Neural cell (in vitro differentiated cells): ENCODE data around the gene LOXHD1. TPM values are rescaled to one million over a fixed set of nuclear protein-coding genes. Genes with fewer than 3 reads are reported as not detected.

ENCODE experiments used
- H2AFZ ChIP-seq: fragments of 200-600, 300-800 bp; sonication (generic), shearing (Covaris generic); 2 replicates; pipeline ENCODE4 v1.6.0; 2014; ENCODE audit warnings: low read depth, mild to moderate bottlenecking, antibody characterized with exemption, low read length, moderate library complexity
- H3F3A ChIP-seq: fragments of 200-600 bp; shearing (Covaris generic); 2 replicates; pipeline ENCODE4 v1.6.1; 2016; ENCODE audit warnings: mild to moderate bottlenecking, moderate library complexity, mixed read lengths, antibody characterized with exemption, low read length; ENCODE audit not compliant: insufficient read depth, poor library complexity, severe bottlenecking
- H3K27ac ChIP-seq: fragments of 200-600, 300-800 bp; sonication (generic), shearing (Covaris generic); 2 replicates; pipeline ENCODE4 v1.5.1; 2014; ENCODE audit warnings: mild to moderate bottlenecking, low read length, moderate library complexity
- H3K27me3 ChIP-seq: fragments of 300-800, 200-600 bp; sonication (generic), shearing (Covaris generic); 2 replicates; pipeline ENCODE4 v1.6.0; 2014; ENCODE audit warnings: mild to moderate bottlenecking, low read depth, low read length, moderate library complexity; ENCODE audit not compliant: insufficient read depth
- H3K36me3 ChIP-seq: fragments of 300-800, 200-600 bp; sonication (generic), shearing (Covaris generic); 2 replicates; pipeline ENCODE4 v1.5.1; 2014; ENCODE audit warnings: mild to moderate bottlenecking, antibody characterized with exemption, low read length, moderate library complexity; ENCODE audit not compliant: insufficient read depth
- H3K4me2 ChIP-seq: fragments of 300-800, 200-600 bp; sonication (generic), shearing (Covaris generic); 2 replicates; pipeline ENCODE4 v1.6.0; 2014; ENCODE audit warnings: mild to moderate bottlenecking, low read length
- H3K4me3 ChIP-seq: fragments of 300-800, 200-600 bp; sonication (generic), shearing (Covaris generic); 2 replicates; pipeline ENCODE4 v1.5.1; 2014; ENCODE audit warnings: mild to moderate bottlenecking, low read length, moderate library complexity
- H3K79me2 ChIP-seq: fragments of 200-600 bp; shearing (Covaris generic); replicated peaks from 2 replicates; pipeline ENCODE4 v1.6.0; 2014; ENCODE audit warnings: mild to moderate bottlenecking, low read length, moderate library complexity; ENCODE audit not compliant: insufficient read depth
- H3K9ac ChIP-seq: fragments of 300-800, 200-600 bp; sonication (generic), shearing (Covaris generic); 2 replicates; pipeline ENCODE4 v1.6.1; 2016; ENCODE audit warnings: mild to moderate bottlenecking, low read length, mixed read lengths
- H3K9me2 ChIP-seq: fragments of 200-600 bp; shearing (Covaris generic); 2 replicates; pipeline ENCODE4 v1.6.1; 2016; ENCODE audit warnings: mild to moderate bottlenecking, low read length, mixed read lengths; ENCODE audit not compliant: insufficient read depth
- H3K9me3 ChIP-seq: fragments of 200-600, 300-800 bp; sonication (generic), shearing (Covaris generic); 2 replicates; pipeline ENCODE4 v1.6.1; 2016; ENCODE audit warnings: mild to moderate bottlenecking, mixed run types, low read length, moderate library complexity, mixed read lengths
- H4K20me1 ChIP-seq: fragments of 200-600 bp; shearing (Covaris generic); 2 replicates; pipeline ENCODE4 v1.6.1; 2016; ENCODE audit warnings: mild to moderate bottlenecking, mixed run types; ENCODE audit not compliant: insufficient read depth
- EP300 ChIP-seq: fragments of 450-650 bp; conservative IDR thresholded peaks from 2 replicates; pipeline ENCODE4 v1.6.1; 2014; ENCODE audit warnings: antibody characterized with exemption, mild to moderate bottlenecking, moderate library complexity; ENCODE audit not compliant: poor library complexity, severe bottlenecking
- EZH2 ChIP-seq: fragments of 200-600, 300-800 bp; shearing (Covaris generic), sonication (generic); IDR thresholded peaks from 2 replicates; pipeline ENCODE4 v1.6.1; 2014; ENCODE audit warnings: antibody characterized with exemption, low read length, borderline replicate concordance, mild to moderate bottlenecking; ENCODE audit not compliant: insufficient read depth, poor library complexity, severe bottlenecking
- MXI1 ChIP-seq: fragments of 450-650 bp; conservative IDR thresholded peaks from 2 replicates; pipeline ENCODE4 v1.6.1; 2014; ENCODE audit warnings: antibody characterized with exemption, mild to moderate bottlenecking; ENCODE audit not compliant: poor library complexity, severe bottlenecking
- POLR2AphosphoS5 ChIP-seq: IDR thresholded peaks from 2 replicates; pipeline ENCODE4 v1.6.1; 2012
- RAD21 ChIP-seq: fragments of 450-650 bp; conservative IDR thresholded peaks from 2 replicates; pipeline ENCODE4 v1.6.1; 2014; ENCODE audit warnings: antibody characterized with exemption, mild to moderate bottlenecking, moderate library complexity
- SMC3 ChIP-seq: fragments of 450-650 bp; conservative IDR thresholded peaks from 2 replicates; pipeline ENCODE4 v1.6.1; 2014; ENCODE audit warnings: antibody characterized with exemption, mild to moderate bottlenecking, moderate library complexity; ENCODE audit not compliant: poor library complexity
- TAF1 ChIP-seq: IDR thresholded peaks from 2 replicates; pipeline ENCODE4 v1.6.1; 2012; ENCODE audit warnings: low read depth
- polyA plus RNA-seq: library from polyadenylated mRNA; depleted of rRNA; stranded (reverse); fragments of >200 nt; gene quantifications from 2 replicates; pipeline ENCODE4 v1.2.3, GENCODE V29; 2014
- TF ChIP-seq, protein P1 (sequence below): IDR thresholded peaks from 2 replicates; pipeline ENCODE4 v1.6.1; 2012; ENCODE audit warnings: borderline replicate concordance
- TF ChIP-seq, protein P2 (sequence below): fragments of 450-650 bp; IDR thresholded peaks from 2 replicates; pipeline ENCODE4 v1.5.1; 2014; ENCODE audit warnings: antibody characterized with exemption, mild to moderate bottlenecking, moderate library complexity; ENCODE audit not compliant: poor library complexity, severe bottlenecking

Gene LOXHD1
- polyA plus RNA-seq, 1 donor from 2014 or later, result not detected

DNA sequence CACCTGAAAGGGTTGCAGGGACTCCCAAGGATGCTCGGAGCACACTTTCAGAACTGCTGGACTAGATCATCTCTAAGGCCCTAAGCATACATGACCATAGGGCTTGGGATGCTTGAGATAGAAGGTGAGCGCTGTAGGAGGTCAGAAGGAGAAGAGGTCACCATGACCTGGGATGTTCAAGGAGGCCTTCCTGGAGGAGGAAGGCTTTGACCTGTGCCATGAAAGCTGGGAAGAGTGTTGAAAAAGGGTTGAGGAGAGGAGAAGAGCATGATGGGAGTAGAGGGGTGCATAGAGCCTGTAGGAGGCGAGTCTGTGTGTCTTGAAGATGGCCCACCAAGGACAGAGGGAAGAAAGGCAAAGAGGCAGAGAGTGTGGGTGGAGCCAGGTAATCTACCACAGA is 222.4 kb downstream of the LOXHD1 start:
- no peak overlapping the region for H2AFZ ChIP-seq
- H3K9me2 ChIP-seq, result no peaks in the 10 kb centered on the region
- TF ChIP-seq RAD21 (no peak), TAF1 (no peak), MXI1 (no peak), EZH2 (no peak), SMC3 (no peak)
- TF ChIP-seq, protein P1, sequence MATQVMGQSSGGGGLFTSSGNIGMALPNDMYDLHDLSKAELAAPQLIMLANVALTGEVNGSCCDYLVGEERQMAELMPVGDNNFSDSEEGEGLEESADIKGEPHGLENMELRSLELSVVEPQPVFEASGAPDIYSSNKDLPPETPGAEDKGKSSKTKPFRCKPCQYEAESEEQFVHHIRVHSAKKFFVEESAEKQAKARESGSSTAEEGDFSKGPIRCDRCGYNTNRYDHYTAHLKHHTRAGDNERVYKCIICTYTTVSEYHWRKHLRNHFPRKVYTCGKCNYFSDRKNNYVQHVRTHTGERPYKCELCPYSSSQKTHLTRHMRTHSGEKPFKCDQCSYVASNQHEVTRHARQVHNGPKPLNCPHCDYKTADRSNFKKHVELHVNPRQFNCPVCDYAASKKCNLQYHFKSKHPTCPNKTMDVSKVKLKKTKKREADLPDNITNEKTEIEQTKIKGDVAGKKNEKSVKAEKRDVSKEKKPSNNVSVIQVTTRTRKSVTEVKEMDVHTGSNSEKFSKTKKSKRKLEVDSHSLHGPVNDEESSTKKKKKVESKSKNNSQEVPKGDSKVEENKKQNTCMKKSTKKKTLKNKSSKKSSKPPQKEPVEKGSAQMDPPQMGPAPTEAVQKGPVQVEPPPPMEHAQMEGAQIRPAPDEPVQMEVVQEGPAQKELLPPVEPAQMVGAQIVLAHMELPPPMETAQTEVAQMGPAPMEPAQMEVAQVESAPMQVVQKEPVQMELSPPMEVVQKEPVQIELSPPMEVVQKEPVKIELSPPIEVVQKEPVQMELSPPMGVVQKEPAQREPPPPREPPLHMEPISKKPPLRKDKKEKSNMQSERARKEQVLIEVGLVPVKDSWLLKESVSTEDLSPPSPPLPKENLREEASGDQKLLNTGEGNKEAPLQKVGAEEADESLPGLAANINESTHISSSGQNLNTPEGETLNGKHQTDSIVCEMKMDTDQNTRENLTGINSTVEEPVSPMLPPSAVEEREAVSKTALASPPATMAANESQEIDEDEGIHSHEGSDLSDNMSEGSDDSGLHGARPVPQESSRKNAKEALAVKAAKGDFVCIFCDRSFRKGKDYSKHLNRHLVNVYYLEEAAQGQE, result no peak
- TF ChIP-seq, protein P2, sequence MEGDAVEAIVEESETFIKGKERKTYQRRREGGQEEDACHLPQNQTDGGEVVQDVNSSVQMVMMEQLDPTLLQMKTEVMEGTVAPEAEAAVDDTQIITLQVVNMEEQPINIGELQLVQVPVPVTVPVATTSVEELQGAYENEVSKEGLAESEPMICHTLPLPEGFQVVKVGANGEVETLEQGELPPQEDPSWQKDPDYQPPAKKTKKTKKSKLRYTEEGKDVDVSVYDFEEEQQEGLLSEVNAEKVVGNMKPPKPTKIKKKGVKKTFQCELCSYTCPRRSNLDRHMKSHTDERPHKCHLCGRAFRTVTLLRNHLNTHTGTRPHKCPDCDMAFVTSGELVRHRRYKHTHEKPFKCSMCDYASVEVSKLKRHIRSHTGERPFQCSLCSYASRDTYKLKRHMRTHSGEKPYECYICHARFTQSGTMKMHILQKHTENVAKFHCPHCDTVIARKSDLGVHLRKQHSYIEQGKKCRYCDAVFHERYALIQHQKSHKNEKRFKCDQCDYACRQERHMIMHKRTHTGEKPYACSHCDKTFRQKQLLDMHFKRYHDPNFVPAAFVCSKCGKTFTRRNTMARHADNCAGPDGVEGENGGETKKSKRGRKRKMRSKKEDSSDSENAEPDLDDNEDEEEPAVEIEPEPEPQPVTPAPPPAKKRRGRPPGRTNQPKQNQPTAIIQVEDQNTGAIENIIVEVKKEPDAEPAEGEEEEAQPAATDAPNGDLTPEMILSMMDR, result no peak
- H3K9me3 ChIP-seq, result no peaks in the 10 kb centered on the region
- H3K36me3 ChIP-seq, result no peaks in the 10 kb centered on the region
- H3K4me2 ChIP-seq, result no peak overlapping the region
- H3F3A ChIP-seq, result no peaks in the 10 kb centered on the region
- no peak overlapping the region for H3K9ac ChIP-seq
- no peak overlapping the region for H3K4me3 ChIP-seq
- no peaks in the 10 kb centered on the region for H3K27me3 ChIP-seq
- no peaks in the 10 kb centered on the region for H3K79me2 ChIP-seq
- no peaks in the 10 kb centered on the region for H4K20me1 ChIP-seq
- H3K27ac ChIP-seq, result no peak overlapping the region

DNA sequence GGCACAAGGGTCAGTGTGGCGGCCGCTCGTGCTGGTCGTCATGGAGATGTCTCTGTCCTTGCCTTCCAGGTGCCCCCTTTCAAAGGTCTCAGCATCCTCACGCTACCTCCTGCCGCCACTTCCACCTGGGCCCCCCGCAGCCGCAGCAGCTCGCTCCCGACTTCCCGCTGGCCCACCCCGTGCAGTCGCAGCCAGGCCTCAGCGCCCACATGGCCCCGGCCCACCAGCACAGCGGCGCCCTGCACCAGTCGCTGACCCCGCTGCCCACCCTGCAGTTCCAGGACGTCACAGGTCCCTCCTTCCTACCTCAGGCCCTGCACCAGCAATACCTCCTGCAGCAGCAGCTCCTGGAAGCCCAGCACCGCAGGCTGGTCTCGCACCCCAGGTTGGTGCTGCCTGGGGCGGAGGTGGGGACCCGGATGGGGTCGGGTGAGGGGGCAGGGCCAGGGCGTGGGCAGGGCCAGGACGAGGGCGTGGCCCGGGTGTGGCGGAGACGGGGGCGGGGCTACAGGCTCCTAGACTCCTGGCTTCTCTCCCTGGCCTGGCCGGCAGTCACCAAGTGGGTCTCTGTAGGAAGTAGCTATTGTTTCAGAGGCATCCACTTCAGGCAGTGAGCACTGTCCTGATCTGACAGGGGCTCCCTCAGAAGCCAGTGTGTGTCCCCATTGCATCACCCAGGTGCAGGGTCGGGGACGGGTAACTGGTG is 223.7 kb downstream of the LOXHD1 start:
- H3K27me3 ChIP-seq, result no peaks in the 10 kb centered on the region
- H3K9me3 ChIP-seq, result no peaks in the 10 kb centered on the region
- no peak overlapping the region for H3K27ac ChIP-seq
- TF ChIP-seq RAD21 (no peak), SMC3 (no peak), TAF1 (no peak), MXI1 (no peak), EP300 (no peak), POLR2AphosphoS5 (no peak), EZH2 (no peak)
- TF ChIP-seq, protein P1, result no peak
- TF ChIP-seq, protein P2, result no peak
- H3K4me3 ChIP-seq, result no peak overlapping the region
- no peak overlapping the region for H3K9ac ChIP-seq
- H2AFZ ChIP-seq, result no peak overlapping the region
- H3F3A ChIP-seq, result no peaks in the 10 kb centered on the region
- no peaks in the 10 kb centered on the region for H4K20me1 ChIP-seq
- no peaks in the 10 kb centered on the region for H3K36me3 ChIP-seq
- H3K4me2 ChIP-seq, result no peak overlapping the region
- no peaks in the 10 kb centered on the region for H3K79me2 ChIP-seq
- no peaks in the 10 kb centered on the region for H3K9me2 ChIP-seq
